PFSK-1 (cell line): ENCODE measurements around the gene SH3RF1.

Experiments
- FOXP2 ChIP-seq: optimal IDR thresholded peaks from 2 replicates; pipeline ENCODE3; 2011; ENCODE audit warnings: borderline replicate concordance, control low read depth, inconsistent platforms; ENCODE audit not compliant: insufficient read depth; ENCODE audit errors: extremely low read length, extremely low read depth
- POLR2AphosphoS5 ChIP-seq: IDR thresholded peaks from 2 replicates; pipeline ENCODE4 v1.6.1; 2012; ENCODE audit warnings: low read depth, mild to moderate bottlenecking, control low read depth, low read length, moderate library complexity
- SIN3A ChIP-seq: IDR thresholded peaks from 2 replicates; pipeline ENCODE4 v1.6.1; 2012; ENCODE audit warnings: mild to moderate bottlenecking, low read length, moderate library complexity, borderline replicate concordance; ENCODE audit not compliant: insufficient read depth
- TAF1 ChIP-seq: IDR thresholded peaks from 2 replicates; pipeline ENCODE4 v1.6.1; 2012; ENCODE audit warnings: low read length, control low read depth, borderline replicate concordance; ENCODE audit not compliant: insufficient read depth
- TF ChIP-seq, protein P1 (sequence below), 2 experiments: IDR thresholded peaks; 2 replicates each; pipeline versions ENCODE4 v1.6.1 to v1.8.0; 2011 to 2012; ENCODE audit warnings: low read depth in 2 of 2, low read length in 2 of 2, control low read depth in 1 of 2, inconsistent platforms in 1 of 2, mild to moderate bottlenecking in 1 of 2, moderate library complexity in 1 of 2; ENCODE audit not compliant: insufficient read depth in 1 of 2

Gene SH3RF1

DNA sequence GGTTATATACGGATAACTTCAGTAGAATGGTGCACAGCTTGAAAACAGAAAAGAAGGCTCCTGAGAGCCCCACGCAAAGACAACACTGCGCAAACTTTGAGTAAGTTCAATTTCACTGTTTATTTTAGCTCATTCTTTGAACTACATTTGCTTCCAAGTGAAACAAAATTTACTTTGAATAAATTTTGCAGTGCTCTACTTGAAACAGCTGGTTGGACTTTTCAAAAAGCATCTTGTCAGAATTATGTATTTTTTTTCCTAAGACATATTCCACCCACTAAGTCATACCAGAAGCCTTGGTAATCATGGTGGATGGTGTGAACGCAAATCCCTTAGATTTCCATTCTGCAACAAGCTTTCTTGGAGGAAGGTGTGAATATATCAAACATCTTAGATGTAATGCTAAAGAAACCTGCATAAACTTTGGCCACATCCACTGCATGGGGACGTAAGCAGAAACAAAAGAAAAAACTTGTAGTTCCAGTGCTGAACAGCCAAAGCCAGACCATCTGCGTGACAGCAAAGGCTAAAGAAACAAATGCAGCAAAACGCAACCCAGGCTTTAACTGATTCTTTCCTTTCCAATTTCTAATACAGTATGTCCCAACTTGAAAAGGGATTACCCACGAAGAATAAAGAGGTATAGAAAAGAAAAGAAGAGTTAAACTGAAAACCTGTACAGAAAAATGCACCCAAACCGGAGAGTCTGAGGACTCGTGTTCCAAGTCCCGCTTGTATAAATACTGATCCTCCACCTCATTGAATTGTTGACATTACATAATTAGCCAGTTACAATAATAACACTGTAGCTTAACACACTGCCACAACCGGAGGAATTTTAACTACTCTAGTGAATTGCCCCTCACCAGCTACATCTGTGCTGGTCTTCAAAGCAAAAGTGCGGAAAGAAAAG, 90.9 kb downstream of the SH3RF1 start:
- TF ChIP-seq FOXP2 (no peak), TAF1 (no peak), POLR2AphosphoS5 (no peak), SIN3A (no peak)
- TF ChIP-seq, protein P1, sequence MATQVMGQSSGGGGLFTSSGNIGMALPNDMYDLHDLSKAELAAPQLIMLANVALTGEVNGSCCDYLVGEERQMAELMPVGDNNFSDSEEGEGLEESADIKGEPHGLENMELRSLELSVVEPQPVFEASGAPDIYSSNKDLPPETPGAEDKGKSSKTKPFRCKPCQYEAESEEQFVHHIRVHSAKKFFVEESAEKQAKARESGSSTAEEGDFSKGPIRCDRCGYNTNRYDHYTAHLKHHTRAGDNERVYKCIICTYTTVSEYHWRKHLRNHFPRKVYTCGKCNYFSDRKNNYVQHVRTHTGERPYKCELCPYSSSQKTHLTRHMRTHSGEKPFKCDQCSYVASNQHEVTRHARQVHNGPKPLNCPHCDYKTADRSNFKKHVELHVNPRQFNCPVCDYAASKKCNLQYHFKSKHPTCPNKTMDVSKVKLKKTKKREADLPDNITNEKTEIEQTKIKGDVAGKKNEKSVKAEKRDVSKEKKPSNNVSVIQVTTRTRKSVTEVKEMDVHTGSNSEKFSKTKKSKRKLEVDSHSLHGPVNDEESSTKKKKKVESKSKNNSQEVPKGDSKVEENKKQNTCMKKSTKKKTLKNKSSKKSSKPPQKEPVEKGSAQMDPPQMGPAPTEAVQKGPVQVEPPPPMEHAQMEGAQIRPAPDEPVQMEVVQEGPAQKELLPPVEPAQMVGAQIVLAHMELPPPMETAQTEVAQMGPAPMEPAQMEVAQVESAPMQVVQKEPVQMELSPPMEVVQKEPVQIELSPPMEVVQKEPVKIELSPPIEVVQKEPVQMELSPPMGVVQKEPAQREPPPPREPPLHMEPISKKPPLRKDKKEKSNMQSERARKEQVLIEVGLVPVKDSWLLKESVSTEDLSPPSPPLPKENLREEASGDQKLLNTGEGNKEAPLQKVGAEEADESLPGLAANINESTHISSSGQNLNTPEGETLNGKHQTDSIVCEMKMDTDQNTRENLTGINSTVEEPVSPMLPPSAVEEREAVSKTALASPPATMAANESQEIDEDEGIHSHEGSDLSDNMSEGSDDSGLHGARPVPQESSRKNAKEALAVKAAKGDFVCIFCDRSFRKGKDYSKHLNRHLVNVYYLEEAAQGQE (IDR thresholded peaks at IDR 0.05; ENCODE audit: insufficient read depth in 1 of 2, low read depth in 2 of 2, low read length in 2 of 2), result no peak

DNA sequence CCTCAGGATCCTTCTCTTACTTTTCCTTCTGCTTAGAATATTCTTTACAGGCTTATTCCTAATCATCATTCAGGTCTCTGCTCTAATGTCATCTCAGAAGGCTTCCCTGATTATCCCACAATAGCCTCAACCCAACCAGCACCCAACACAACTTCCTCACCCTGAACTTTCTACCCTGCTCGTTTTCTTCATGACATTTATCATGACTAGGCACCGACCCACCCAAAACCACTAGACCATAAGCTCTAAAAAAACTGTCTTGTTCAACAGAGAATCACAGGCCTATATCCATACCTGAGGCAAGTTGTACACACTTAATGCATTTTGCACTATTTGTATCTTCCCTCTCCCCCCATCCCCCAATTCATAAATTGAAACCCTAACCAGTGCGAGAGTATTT, 95.3 kb downstream of the SH3RF1 start:
- TF ChIP-seq POLR2AphosphoS5 (no peak), FOXP2 (no peak), TAF1 (no peak), SIN3A (no peak)
- TF ChIP-seq, protein P1 (IDR thresholded peaks at IDR 0.05; ENCODE audit: insufficient read depth in 1 of 2, low read depth in 2 of 2, low read length in 2 of 2), result no peak

DNA sequence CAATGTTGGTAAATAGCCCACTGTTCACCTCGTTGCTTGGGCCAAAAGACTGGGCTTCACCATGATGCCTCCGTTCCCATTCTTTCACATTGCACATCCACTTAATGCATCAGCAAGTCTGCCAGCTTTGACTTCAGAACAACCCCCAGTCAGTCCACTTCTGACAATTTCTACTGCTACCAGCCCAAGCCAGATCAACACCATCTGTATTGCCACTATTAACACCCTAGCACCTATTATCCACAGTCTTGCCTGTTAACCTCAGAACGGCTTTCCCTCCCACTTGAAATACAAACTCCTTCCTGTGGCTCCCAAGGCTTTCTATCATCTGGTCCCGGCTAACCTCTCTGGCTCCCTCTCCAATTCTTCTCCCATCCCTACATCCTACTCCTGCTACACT, 95.7 kb downstream of the SH3RF1 start:
- TF ChIP-seq SIN3A (no peak), FOXP2 (no peak), POLR2AphosphoS5 (no peak), TAF1 (no peak)
- TF ChIP-seq, protein P1 (IDR thresholded peaks at IDR 0.05; ENCODE audit: insufficient read depth in 1 of 2, low read depth in 2 of 2, low read length in 2 of 2), result no peak

DNA sequence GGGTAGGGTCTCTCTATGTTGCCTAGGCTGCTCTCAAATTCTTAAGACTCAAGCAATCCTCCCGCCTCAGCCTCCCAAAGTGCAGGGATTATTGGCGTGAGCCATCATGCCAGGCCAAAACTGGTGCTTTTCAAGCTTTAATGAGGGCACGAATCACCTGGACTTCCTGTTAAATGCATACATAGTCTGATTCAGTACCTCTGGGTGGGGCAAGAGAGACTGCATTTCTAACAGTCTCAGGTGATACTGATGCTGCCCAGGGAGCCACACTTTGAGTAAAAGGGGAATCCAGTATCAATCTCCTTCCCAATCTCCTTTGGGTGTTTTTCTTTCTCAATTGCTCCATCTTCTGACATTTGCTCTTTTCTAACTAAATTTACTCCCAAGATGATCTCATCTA, 96.5 kb downstream of the SH3RF1 start:
- TF ChIP-seq, protein P1 (IDR thresholded peaks at IDR 0.05; ENCODE audit: insufficient read depth in 1 of 2, low read depth in 2 of 2, low read length in 2 of 2), result no peak
- TF ChIP-seq FOXP2 (no peak), TAF1 (no peak), SIN3A (no peak), POLR2AphosphoS5 (no peak)
